HEK293T (cell line): ENCODE results near the gene FBXW7.

ENCODE experiments used
- CTCF ChIA-PET: fragments of 350-600 bp; formaldehyde crosslinking; extraction: SDS; loops from one replicate; lab custom pipeline; 2021; ENCODE audit warnings: antibody characterized with exemption, inconsistent platforms; lab: Yijun Ruan, JAX
- POLR2A ChIA-PET: fragments of 350-600 bp; formaldehyde crosslinking; extraction: SDS; loops from one replicate; lab custom pipeline; 2020; ENCODE audit warnings: antibody characterized with exemption, inconsistent platforms; lab: Yijun Ruan, JAX
- DNase-seq: peaks from one replicate; pipeline ENCODE4 v3.0.0; 2012; ENCODE audit warnings: mixed read lengths; ENCODE audit errors: extremely low spot score
- ARNT ChIP-seq: fragments of 450-650 bp; IDR thresholded peaks from 2 replicates; pipeline ENCODE4 v1.6.1; 2017; ENCODE audit warnings: mild to moderate bottlenecking
- BHLHE40 ChIP-seq: fragments of 450-650 bp; IDR thresholded peaks from 2 replicates; pipeline ENCODE4 v1.6.1; 2016; ENCODE audit warnings: mild to moderate bottlenecking, moderate library complexity, borderline replicate concordance
- CTBP1 ChIP-seq: fragments of 450-650 bp; IDR thresholded peaks from 2 replicates; pipeline ENCODE4 v1.6.1; 2016; ENCODE audit warnings: borderline replicate concordance
- ELF4 ChIP-seq: fragments of 450-650 bp; IDR thresholded peaks from 2 replicates; pipeline ENCODE4 v1.6.1; 2017; ENCODE audit warnings: antibody characterized with exemption
- FOXA1 ChIP-seq: fragments of 450-650 bp; IDR thresholded peaks from 2 replicates; pipeline ENCODE4 v1.6.1; 2016; ENCODE audit warnings: mild to moderate bottlenecking
- FOXK2 ChIP-seq: fragments of 450-650 bp; IDR thresholded peaks from 2 replicates; pipeline ENCODE4 v1.6.1; 2016; ENCODE audit warnings: mild to moderate bottlenecking
- FOXM1 ChIP-seq: fragments of 450-650 bp; IDR thresholded peaks from 2 replicates; pipeline ENCODE4 v1.6.1; 2017; ENCODE audit warnings: mild to moderate bottlenecking, borderline replicate concordance
- HDGF ChIP-seq: fragments of 450-650 bp; IDR thresholded peaks from 2 replicates; pipeline ENCODE4 v1.6.1; 2017; ENCODE audit warnings: antibody characterized with exemption, borderline replicate concordance
- L3MBTL2 ChIP-seq: fragments of 450-650 bp; conservative IDR thresholded peaks from 2 replicates; pipeline ENCODE4 v1.6.1; 2016; ENCODE audit warnings: mild to moderate bottlenecking
- LEF1 ChIP-seq: fragments of 450-650 bp; IDR thresholded peaks from 2 replicates; pipeline ENCODE4 v1.6.1; 2017; ENCODE audit warnings: mild to moderate bottlenecking, borderline replicate concordance
- NFRKB ChIP-seq: fragments of 450-650 bp; IDR thresholded peaks from 2 replicates; pipeline ENCODE4 v1.6.1; 2016; ENCODE audit warnings: mild to moderate bottlenecking, moderate library complexity
- SP1 ChIP-seq: fragments of 450-650 bp; IDR thresholded peaks from 2 replicates; pipeline ENCODE4 v1.6.1; 2017
- SUZ12 ChIP-seq: fragments of 450-650 bp; IDR thresholded peaks from 2 replicates; pipeline ENCODE4 v1.6.1; 2016; ENCODE audit warnings: mild to moderate bottlenecking
- TARDBP ChIP-seq: fragments of 450-650 bp; IDR thresholded peaks from 2 replicates; pipeline ENCODE4 v1.6.1; 2016
- ZNF384 ChIP-seq: fragments of 450-650 bp; IDR thresholded peaks from 2 replicates; pipeline ENCODE4 v1.6.1; 2016
- TF ChIP-seq, protein P1 (sequence below): fragments of 450-650 bp; IDR thresholded peaks from 2 replicates; pipeline ENCODE4 v1.6.1; 2016

The FBXW7 gene

GRCh38 chr4:152448038-152448707, 87.7 kb downstream of the FBXW7 start:
- TF ChIP-seq, protein P1, sequence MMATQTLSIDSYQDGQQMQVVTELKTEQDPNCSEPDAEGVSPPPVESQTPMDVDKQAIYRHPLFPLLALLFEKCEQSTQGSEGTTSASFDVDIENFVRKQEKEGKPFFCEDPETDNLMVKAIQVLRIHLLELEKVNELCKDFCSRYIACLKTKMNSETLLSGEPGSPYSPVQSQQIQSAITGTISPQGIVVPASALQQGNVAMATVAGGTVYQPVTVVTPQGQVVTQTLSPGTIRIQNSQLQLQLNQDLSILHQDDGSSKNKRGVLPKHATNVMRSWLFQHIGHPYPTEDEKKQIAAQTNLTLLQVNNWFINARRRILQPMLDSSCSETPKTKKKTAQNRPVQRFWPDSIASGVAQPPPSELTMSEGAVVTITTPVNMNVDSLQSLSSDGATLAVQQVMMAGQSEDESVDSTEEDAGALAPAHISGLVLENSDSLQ, result peak; percentile 94
- TF ChIP-seq FOXA1 (no peak), CTBP1 (peak; percentile 59; the same call in 1 of the 2 replicates), FOXK2 (no peak)
- CTCF ChIA-PET, result interaction anchor here (0.6 to 1.5 kb wide), 5 partner anchors 9 to 195 kb away, joined by 3 to 9 read pairs (median 4); no protein-coding TSS in a partner anchor
- POLR2A ChIA-PET, result interaction anchor here (1.1 to 1.2 kb wide), 2 partner anchors 11 to 88 kb away, joined by 3 read pairs; partner anchors contain the start of gene FBXW7
- DNase-seq, result peak; percentile 63

DNA sequence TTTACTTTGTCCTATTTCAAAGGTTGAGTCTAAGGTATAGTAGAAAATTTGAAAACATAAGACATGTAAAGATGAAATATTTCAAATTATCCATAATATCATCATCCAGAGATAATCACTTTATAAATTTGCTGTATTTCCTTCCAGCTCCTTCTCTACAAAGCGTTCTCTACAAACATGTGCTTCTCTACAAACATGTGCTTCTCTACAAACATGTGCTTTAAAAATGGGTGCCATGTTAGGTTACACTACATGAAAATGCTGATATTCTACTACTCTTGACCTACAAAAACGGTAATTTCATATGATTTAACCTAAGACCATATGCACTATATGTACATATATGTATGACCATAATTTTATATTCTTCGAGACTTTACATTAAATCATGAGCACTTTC, 92.0 kb downstream of the FBXW7 start:
- POLR2A ChIA-PET, result no interaction called here

DNA sequence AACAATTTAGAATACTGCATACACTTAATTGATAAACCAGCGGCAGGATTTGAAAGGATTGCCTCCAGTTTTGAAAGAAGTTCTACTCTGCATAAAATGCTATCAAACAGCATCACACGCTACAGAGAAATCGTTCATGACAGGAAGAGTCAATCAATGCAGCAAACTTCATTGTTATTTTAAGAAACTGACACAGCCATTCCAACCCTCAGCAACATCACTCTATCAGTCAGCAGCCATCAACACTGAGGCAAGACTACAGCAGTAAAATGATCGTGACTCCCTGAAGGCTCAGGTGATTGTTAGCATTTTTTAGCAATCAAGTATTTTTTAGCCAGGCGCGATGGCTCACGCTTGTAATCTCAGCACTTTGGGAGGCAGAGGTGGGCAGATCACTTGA, 98.3 kb downstream of the FBXW7 start:
- ChIA-PET CTCF (interaction anchor here (1.1 kb wide), 1 partner anchor 15 kb away, joined by 3 read pairs; no protein-coding TSS in a partner anchor), POLR2A (no interaction called here)
- no peak for DNase-seq
- TF ChIP-seq SUZ12 (no peak), BHLHE40 (no peak), ELF4 (no peak), FOXK2 (no peak), LEF1 (no peak)
- TF ChIP-seq, protein P1, result no peak

More for the DNA sequence above, 92.0 kb downstream of the FBXW7 start:
- TF ChIP-seq TARDBP, result no peak
- no peak for TF ChIP-seq SUZ12
- no peak for TF ChIP-seq FOXM1
- no peak for TF ChIP-seq BHLHE40
- TF ChIP-seq ELF4, result no peak
- no peak for TF ChIP-seq HDGF
- TF ChIP-seq, protein P1, result no peak
- no peak for TF ChIP-seq CTBP1
- TF ChIP-seq FOXK2, result no peak
- no peak for TF ChIP-seq ZNF384
- no peak for TF ChIP-seq FOXA1
- no peak for TF ChIP-seq L3MBTL2
- CTCF ChIA-PET, result interaction anchor here (0.7 kb wide), 1 partner anchor 1972 kb away, joined by 4 read pairs; no protein-coding TSS in a partner anchor
- no peak for DNase-seq

DNA sequence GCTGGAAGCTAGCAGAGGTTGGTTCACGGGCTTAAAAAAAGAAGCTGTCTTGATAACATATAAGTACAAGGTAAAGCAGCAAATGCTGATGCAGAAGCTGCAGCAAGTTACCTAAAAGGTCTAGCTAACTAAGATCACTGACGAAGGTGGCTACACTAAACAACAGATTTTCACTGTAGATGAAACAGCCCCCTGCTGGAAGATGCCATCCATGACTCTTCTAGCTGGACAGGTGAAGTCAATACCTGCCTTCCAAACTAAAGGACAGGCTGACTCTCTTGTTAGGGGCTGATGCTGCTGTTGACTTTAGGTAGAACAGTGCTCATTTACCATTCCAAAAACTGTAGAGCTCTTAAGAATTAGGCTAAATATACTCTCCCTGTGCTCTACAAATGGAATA, 99.5 kb downstream of the FBXW7 start:
- no peak for DNase-seq
- ChIA-PET POLR2A (no interaction called here), CTCF (interaction anchor here (0.6 to 1.6 kb wide), 5 partner anchors 11 to 64 kb away, joined by 3 to 4 read pairs (median 3); no protein-coding TSS in a partner anchor)
- TF ChIP-seq HDGF (no peak), FOXM1 (no peak), LEF1 (no peak), SP1 (no peak), ELF4 (no peak), ZNF384 (no peak), FOXA1 (no peak), BHLHE40 (no peak), L3MBTL2 (no peak), TARDBP (no peak), NFRKB (no peak), CTBP1 (no peak), SUZ12 (no peak), ARNT (no peak), FOXK2 (no peak)
- TF ChIP-seq, protein P1, result no peak

DNA sequence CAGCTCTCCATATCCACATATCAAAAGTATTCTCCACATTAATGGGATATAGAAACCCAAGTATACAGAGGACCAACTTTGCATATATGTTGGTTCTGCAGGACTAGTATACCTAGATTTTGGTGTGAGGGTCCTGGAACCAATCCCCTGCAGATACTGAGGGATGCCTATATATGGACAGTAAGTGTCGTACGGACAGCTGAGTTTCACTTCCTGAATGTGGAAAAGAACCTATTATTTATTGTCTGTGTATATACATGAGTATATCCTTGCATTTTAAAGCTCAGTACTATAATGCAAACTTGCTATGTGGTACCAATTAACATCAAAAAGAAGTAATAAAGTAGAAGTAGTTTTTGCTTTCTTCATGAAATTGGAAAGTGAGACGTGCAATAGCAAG, 101.9 kb downstream of the FBXW7 start:
- DNase-seq, result no peak
- TF ChIP-seq L3MBTL2 (no peak), ELF4 (no peak), CTBP1 (no peak), FOXM1 (no peak), NFRKB (no peak), SUZ12 (no peak), SP1 (no peak), HDGF (no peak), FOXK2 (no peak), ARNT (no peak), LEF1 (no peak), FOXA1 (no peak), BHLHE40 (no peak)
- TF ChIP-seq, protein P1, result no peak
- CTCF ChIA-PET, result no interaction called here
- POLR2A ChIA-PET, result no interaction called here
